HG03342 (cell line): ENCODE measurements around the gene HIGD2A.

Experiments
- ATAC-seq: cut with Tn5 transposase; IDR thresholded peaks from one replicate; pipeline ENCODE4 v1.9.1; 2021; ENCODE audit warnings: mild to moderate bottlenecking, moderate library complexity; ENCODE audit not compliant: unreplicated experiment

The HIGD2A gene, protein sequence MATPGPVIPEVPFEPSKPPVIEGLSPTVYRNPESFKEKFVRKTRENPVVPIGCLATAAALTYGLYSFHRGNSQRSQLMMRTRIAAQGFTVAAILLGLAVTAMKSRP

DNA sequence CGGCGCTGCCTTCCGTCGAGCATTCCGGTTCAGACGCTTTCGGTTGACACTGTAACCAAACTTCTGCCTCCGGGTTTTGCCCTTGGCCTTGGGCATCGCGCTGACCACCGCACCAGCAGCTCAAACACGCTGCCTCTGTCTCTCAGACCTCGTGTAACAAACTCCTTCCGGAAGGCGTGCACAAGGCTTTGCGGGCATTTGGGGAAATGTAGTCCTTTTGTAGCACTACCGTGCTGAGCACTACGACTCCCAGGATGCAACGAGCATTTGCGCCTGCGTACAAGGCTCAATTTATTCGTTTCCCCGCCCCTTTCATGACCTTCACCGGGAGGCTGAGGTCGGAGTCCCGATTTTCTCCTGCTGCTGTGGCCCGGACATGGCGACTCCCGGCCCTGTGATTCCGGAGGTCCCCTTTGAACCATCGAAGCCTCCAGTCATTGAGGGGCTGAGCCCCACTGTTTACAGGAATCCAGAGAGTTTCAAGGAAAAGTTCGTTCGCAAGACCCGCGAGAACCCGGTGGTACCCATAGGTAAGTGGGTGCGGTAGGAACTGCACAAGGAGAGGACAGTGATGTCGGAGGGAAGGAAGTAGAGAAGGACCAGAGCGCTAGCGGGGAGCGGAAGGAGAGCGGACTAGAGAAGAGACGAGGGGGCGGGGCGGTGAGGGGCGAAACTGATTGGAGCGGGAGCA, at the start of gene HIGD2A, which contains the start of gene NOP16:
HIGD2A (plus strand) TSS at position 308 of the 691 bp plus-strand sequence; CDS start at position 377, 69 bp downstream.
NOP16 (minus strand) TSS at position 155 of the 691 bp plus-strand sequence; CDS start at position 96, 59 bp downstream.
- ATAC-seq = peak; percentile 82

DNA sequence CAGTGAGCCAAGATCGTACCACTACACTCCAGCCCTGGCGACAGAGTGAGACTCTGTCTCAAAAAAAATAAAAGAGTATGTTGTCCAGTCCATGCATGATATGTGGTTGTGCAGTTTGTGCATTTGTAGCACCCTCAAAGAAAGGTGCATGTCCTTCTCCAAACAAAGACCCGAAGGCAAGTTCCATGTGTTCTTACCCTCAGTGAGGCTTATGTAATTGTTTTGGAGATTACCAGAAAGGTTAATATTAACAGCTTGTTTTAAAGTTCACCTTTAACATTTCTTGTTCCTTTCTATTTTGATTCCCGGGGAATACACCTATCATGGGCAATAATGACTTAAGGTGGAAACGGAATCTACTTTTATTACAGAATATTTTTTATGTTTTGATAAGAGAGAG, 49.2 kb upstream of the HIGD2A start:
- ATAC-seq = no peak

DNA sequence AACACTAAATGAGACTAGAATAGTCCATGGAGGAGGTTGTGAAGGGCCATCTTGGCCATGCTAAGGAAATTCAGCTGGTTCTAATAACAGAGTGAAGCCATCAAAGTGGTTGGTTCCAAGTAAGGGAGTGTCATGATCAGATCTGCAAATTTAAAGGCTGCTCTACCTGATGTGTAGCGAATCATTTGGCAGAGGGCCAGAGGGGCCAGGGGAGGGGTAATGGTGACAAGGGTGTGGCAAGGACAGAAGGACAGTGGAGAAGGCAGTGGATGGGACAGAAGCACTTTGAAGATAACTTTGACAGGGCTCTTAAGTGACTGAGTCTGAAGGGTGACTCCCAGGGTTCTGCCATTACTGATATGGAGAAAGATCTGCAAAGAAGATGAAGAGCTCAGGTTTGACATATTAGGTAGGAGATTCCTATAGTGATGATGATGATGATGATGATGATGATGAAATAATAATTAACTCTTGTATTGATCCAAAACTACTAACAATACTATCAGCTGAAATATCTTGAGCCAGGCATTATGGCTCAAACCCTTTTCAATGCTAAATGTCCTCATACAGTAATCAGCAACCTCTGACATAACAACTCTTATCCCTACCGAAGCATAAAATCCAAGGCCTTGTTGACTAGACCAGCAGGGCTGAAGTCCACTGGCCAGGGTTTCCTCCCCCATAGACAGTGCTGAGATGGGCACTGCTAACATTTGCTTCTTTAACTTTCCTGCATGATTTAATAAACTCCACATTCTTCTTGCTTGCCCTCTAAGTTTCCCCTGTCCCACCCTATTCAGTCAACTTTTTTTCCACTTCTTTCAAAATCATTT, 47.0 kb upstream of the HIGD2A start:
- no peak for ATAC-seq

DNA sequence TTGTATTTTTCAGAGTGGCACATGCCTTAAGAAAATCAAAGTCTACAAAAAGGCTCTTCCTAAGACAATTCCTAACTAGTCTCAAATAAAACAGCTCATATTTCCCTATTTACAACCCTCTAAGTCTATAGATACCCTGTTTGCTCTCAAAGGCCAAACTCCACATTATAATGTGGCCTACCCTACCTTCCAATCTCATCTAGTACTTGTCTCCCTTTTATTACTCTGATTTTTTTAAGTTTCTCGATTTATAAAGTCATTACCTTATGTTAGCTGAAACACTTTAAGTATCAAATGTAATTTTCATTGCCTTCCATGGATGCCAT, 46.4 kb upstream of the HIGD2A start:
- ATAC-seq = no peak

DNA sequence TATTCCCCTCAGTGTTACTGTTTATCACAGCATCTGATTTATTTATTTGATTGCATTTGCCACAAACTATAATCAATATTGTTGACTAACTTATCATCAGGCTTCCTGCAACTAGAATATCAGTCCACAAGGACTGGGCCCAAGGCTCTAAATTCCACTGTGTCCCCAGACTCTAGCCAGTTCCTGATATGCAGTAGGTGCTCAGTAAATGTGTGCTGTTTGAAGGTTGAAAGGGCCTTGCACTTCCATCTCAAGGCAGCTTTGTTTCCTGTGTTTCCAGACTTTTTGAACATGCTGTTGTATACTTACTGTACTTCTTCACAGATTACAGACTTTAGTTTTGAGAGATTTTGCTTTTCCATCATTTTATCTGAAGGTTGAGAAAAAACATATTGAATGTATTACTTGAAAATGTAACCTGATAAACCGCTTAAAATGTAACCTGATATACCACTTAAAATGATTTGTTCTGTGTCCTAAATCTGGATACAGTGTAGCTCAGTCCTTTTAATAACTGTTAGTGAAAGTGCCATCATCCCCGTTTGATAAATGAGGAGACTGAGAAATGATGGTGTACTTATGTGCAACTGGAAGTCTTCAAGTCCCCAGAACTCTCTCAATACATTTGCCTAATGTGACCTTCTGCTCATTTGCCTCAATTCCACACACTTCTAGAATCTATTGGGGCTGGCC, 45.6 kb upstream of the HIGD2A start:
- no peak for ATAC-seq

DNA sequence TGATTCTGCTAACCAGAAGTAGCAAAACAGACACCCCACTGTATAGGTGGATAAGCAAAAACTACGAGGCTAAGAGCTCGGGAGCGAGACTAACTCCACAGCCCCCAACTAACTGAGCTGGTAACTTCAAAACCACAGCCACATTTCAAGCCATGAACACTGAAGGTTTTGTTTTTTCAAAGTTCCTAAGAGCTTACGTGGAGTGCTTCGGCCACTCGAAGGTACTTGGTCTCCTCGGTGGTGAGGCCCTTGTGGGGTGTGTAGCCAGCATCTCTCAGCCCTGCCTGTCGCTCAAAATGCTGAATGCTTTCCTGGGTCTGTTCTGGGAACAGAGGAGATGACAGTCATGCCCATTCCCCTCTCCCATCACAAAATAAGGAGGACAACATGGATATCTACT, 38.1 kb upstream of the HIGD2A start:
- ATAC-seq = no peak

DNA sequence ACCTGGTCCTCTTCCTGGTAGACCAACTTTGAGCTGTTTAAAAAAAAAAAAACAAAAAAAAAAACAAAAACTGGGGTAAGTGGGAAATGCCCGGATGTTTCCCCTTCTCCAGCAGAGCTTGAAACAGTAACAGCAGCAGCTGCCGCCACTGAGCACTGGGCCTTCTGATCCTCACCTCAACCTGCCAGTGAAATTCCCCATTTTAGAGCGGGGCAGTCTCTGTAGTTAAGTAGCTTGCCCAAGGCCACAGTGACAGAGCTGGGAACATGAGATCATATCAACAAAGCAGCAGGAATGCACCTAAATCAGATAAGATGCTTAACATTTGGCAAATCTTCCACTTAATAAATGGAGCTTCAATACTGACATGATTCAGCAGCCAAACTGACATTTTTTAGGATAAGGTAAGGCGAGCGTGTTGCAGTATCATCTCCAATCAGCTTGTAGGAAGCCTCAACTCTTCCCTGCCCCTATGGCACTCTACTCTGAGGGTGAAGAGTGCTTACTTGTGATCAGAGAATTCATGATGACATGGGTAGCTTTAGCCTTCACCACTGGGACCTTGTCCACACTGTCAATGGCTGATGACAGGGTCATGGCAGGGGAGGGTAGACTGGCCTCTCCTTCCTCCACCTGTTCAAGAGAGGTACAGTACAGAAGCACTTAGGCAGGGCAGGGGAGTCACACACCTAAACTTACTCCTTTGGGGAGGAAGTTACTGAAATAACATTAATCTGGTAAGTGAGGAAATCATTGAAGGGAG, 36.3 kb upstream of the HIGD2A start:
- ATAC-seq = no peak

DNA sequence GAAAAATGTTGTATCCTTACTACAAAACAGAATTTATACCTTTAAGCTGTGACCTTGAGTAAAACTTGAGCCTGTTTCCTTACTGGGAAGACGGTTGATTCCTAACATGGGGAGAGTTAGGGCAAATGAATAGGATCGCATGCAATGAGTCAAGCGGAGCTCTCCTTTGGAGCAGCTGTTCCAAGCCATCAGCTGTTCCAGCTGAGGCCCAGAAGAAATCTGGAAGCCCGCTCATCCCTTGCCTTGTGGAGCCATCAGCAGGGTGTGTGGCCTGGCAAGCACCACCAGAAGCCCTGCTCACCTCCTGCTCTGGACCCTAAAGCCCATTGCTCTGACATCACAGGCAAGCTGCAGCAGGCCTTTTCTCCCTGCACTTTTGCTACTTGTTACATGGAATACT, 35.0 kb upstream of the HIGD2A start:
- ATAC-seq = no peak

DNA sequence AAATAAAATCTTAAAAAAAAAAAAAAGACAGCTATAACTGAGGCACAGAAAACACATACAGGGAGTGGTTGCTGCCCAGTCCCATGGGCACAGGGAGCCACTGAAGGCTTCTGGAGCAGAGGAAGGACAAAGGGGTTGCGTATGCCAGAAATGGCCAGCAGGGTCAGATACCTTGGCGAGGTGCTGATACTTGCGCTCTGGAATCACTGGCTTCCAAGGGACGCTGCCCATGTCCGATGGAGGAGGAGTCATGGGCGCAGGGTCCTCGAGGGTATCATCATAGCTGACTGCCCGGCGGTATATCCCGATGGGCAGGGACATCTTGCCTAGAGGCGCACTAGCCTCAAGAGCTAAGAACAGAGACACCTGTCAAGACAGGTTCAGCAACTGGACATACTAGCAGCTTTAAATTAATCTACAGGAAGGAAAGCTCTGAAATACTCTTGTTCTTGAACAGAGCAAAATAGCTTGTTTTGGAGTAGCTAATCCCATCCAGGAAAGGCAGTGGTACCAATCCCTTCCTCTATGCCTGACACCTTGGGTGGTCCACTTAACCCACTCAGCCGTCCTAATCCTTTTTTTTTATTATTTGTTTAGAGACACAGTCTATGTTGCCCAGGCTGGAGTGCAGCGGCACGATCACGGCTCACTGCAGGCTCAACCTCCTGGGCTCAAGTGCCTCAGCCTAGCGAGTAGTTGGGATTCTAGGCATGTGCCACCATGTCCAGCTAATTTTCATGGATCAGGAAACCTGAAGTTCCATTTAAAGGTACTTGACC, 33.0 kb upstream of the HIGD2A start:
- no peak for ATAC-seq

DNA sequence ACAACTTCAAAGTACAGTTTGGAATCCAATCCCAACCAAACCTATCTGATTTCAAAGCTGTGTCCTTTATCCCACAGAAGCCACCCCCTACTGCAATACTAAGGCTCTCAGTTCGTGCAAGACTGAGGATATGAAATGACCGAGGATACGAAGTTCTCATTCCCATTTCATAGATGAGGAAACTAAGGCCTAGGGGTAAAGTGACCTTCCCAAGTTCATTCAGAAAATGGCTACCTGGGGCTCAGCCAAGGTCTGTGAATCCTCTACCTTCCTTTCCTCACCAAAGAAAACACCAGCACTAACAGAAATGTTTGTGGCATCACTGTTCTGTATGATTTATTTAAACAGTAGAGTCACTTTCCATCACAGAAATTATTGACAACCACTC, 32.4 kb upstream of the HIGD2A start:
- ATAC-seq = no peak

DNA sequence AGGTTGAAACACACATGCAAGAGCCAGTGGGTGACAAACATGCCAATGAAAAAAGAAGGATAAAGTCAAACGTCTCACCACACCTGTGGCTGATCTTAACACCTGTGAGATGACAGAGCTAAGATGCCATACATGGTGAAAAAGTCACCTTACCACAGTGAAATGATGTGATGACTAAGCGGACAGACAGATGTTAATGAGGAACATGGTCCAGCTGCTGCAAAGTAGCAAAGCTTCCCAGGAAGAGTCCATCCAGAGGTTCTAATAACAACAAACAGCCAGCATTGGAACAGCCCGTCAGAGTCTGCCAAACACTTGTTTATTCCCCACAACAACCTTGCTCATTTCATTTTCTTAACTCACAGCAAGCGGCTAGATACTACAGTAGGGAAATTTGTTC, 28.9 kb upstream of the HIGD2A start:
- ATAC-seq = no peak

DNA sequence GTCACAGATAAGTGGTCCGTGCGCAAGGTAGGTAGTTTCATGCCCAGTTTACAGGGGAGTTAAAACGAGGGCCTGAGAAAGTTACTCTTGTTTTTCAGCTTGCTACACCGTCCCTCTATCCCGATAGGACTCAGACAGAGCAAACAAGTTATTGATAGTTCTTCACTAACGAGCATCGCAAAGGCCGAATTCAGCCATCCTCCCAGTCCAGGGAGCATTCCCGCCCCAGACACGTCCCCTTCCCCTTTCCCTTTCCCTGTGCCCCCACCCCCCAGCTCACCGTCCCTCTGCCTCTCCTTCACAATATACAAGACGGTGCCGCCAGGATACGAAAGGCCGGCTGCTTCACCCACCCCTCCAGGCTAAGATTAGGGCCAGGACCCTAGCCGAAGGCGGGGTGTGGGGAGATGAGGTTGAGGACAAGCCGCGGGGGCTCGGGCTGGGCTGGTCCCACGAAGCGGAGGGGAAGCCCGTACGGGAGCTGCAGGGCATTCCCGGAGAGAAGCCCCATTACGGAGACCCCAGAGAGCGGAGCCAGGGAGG, 27.6 kb upstream of the HIGD2A start:
- ATAC-seq = no peak

DNA sequence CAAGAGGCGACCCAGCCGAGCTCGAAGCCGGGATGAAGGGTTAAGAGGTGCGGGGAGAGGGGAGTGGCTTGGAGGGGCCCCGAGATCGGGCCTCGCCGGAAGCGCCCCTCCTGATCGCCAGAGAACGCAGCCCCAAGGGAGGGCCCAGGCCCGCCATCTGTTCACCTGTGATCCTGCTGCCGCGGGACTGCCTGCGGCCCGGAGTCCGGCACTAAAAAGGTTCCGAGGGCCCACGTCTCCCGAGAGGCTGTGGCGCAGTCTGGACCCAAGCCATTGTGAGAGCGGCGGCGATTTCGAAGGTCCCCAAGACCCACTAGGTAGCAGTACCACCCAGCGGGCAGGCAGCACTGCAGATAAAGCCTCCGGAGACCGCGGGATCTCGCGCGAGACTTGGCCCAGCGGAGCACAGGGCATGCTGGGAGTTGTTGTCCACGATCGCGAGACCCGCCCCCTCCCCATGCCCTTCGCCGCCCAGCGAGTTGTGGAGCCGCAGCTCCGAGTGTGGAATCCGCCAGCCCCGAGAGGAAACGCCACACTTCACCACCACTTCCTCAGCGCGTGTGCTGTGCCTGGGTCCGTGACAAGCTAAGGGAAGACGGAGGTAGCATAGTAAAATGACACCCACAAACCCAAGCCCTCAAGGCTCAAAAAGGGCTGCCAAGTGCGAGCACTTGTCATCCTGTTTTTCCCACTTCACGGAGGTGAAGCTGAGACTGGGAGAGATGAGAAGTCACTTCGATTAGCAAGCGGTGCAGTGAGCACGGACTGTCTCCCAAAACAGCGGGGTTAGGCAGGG, 26.9 kb upstream of the HIGD2A start, which contains the start of gene KIAA1191:
KIAA1191 (minus strand) TSS at position 328 of the 796 bp plus-strand sequence. CDS start 2,256 bp downstream, outside the sequence.
- ATAC-seq = peak; percentile 84

DNA sequence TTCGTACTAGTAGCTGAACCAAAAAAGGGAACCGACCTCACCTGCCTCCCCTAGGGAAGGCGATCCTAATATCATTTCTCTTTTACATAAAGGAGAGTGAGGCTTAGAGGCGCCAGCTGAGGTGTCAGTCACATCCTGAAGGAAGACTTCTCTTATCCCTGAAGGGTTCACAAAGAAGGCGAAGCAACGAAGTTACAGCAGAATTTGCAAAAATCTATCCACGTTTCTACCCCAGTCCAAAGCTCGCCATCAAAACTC, 26.4 kb upstream of the HIGD2A start:
- peak; percentile 17 for ATAC-seq

DNA sequence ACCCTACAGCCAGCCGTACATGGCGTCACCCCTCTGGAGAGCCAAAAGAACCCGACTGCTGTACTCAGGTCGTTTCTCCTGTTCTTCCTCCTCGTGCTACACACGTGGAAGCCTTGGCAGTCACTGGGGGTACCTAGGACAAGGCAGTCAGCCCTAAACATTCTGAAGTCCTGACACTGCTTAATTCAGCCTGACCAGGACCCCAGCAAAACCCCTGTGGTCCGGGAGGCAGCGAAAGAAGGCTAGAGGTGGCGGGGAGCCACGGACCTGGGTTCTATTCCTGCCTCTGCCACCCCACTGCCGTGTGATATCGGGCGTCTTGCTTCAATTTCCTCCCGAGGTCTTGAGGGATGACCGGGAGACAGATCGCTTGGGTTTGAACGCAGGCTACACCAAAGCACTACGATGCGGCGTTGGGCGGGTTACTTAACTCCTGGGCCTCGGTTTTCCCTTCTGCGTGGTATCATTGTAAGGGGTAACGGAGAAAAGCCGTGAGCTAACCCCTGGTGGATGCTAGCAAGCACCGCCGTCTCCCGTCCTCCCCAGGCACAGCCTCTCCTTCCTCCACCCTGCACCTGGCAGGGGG, 23.7 kb upstream of the HIGD2A start:
- peak; percentile 6 for ATAC-seq

DNA sequence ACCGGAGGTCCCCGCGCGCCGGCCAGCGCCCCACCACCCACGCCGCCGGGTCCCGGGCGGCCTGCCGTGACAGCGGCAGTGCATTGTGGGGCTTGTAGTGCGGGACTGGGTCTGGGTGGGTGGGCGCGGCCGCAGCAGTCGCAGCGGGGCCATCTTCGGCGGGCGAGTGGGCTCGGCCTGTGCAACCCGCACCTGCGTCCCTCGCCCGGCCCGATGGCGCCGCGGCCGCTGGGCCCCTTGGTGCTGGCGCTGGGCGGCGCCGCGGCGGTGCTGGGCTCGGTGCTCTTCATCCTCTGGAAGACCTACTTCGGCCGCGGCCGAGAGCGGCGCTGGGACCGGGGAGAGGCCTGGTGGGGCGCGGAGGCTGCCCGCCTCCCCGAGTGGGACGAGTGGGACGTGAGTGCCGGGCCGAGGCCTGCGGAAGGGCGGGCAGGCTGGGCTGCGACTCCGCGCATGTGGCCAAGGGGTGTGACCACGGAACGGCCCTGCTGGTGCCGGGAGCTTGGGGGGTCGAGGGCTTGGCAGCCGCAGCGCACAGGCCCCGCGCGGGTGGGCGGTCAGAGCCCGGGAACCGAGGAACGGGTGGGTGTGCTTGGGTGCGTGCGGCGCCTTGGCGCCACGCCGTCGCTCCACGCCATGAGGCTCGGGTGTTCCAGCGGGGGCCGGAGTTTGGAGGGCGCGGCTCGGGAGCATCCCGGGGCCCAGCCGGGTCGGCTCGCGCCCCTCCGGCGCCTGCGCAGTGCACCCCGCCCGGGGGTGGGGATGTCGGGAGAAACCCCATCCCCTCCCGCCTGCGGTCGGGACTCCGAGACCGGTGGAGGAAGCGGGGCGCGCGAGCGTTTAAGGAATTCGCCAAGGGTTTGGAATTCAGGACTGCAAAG, 23.0 kb upstream of the HIGD2A start, which contains the start of gene ARL10:
ARL10 (plus strand) TSS at position 137 of the 881 bp plus-strand sequence; CDS start at position 214, 77 bp downstream.
- peak; percentile 38 for ATAC-seq

DNA sequence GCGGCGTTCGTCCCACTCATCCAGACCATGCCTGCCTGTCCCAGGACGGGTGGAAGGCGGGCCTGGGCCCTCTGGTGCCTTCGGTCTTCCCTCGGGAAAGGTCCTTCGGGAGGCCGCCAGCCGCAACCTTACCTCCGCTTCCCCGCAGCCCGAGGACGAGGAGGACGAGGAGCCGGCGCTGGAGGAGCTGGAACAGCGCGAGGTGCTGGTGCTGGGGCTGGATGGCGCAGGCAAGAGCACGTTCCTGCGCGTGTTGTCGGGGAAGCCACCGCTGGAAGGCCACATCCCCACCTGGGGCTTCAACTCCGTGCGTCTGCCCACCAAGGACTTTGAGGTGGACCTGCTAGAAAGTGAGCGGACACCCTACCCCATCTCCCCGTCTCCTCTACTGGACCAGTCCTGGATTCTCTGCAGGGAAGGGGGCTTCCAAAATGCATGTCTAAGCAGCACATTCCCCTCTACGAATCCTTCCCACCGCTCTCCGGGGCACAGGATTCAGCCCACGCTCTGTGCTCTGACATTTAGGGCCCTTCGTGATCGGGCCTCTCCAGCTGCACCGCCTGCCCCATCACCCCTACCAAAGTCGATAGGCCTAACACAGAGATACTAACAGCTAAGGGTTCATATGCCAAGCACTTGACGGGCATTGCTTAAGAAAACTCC, 22.2 kb upstream of the HIGD2A start:
- no peak for ATAC-seq
